Dermis microvascular lymphatic vessel endothelial cell (primary cell): Measurements from ENCODE around the gene MCTP2. TPM values are rescaled to one million over a fixed set of nuclear protein-coding genes. Genes with fewer than 3 reads are reported as not detected.
A peak's percentile ranks its signal among the peaks of the same experiment; 100 is the strongest.

Experiments used
- DNase-seq, 2 donors: peaks; one replicate each; pipeline versions ENCODE4 v3.0.0 to v3.0.0-alpha.2; 2010; ENCODE audit warnings: low read depth in 2 of 2
- total RNA-seq: library from RNA; depleted of rRNA; stranded (reverse); fragments of >200 nt; gene quantifications from 2 replicates; pipeline ENCODE4 v1.2.1, GENCODE V29; 2014

The MCTP2 gene, protein sequence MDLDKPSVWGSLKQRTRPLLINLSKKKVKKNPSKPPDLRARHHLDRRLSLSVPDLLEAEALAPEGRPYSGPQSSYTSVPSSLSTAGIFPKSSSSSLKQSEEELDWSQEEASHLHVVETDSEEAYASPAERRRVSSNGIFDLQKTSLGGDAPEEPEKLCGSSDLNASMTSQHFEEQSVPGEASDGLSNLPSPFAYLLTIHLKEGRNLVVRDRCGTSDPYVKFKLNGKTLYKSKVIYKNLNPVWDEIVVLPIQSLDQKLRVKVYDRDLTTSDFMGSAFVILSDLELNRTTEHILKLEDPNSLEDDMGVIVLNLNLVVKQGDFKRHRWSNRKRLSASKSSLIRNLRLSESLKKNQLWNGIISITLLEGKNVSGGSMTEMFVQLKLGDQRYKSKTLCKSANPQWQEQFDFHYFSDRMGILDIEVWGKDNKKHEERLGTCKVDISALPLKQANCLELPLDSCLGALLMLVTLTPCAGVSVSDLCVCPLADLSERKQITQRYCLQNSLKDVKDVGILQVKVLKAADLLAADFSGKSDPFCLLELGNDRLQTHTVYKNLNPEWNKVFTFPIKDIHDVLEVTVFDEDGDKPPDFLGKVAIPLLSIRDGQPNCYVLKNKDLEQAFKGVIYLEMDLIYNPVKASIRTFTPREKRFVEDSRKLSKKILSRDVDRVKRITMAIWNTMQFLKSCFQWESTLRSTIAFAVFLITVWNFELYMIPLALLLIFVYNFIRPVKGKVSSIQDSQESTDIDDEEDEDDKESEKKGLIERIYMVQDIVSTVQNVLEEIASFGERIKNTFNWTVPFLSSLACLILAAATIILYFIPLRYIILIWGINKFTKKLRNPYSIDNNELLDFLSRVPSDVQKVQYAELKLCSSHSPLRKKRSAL
- 6.8 and 7.0 TPM in 2 replicates for total RNA-seq

GRCh38 chr15:94230883-94231722 is at the start of gene MCTP2:
MCTP2 (plus strand) TSS chr15:94231561; CDS start chr15:94298266, 66,705 bp downstream.
- DNase-seq: peak in 1 of 2 donors; percentile 9

DNA sequence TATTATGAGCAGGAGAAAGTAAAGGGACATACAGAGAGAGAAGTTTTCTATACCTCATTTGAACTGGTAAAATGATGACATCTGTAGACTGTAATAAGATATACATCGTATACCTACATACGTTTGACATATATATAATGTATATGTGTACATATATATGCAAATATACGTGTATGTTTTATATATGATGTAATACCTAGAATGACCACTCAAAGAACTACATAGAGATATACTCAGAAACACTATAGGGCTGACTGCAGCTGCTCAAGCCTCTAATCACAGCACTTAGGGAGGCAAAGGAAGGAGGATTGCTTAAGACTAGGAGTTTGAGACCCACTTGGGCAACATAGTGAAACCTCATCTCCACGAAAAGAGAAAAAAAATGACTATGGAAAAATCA is 48.5 kb upstream of the MCTP2 start:
- no peak for DNase-seq

DNA sequence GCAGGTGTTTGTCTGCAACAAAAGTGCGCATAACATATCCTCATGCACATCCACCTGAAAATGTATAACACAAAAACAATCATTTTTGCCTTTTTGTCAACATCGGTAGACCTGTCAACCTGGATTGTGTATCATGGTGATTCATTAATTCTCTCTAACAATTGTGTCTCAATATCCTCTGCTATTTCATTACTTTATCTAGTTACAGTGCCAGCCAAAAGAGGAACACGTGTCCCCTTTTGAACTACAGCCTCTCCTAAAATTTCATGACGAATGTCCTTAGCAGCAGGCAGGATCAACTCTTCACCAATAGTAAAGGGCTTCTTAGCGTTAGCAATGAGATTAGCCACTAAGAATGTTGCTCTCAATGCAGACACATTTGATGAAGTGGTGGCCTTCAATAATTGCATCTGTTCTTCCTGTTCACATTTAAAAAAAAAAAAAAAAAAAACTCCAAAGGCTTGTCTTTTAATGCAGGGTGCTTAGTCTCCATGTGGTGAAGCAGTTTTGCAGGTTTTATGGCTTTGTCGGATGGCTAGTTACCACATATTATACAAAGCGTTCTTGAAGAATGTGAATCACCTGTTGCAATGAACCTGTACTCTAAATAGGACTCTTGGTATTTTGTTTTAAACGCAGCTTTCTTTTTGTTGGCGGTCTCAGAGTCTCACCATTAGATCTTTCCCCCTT is 45.7 kb upstream of the MCTP2 start:
- no peak for DNase-seq

- no peak for DNase-seq
These were observed 44.5 kb upstream of the MCTP2 start for GRCh38 chr15:94186770-94187331.

DNA sequence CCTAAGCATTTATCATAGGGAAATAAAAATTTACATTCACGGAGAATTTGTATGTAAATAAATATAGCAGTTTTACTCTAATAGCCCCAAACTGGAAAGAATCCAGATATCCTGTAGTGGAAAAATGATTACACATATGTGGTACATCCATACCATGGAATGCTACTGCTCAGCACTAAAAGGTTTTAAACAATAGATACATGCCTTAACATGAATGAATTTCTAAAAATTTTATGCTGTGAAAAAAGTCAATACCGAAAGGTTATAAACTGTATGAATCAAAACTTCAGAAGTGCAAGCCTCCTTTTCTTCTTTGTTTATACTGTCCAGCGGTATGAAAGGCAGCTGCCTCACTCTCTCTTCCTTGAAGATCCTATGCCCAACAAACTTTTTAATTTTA is 37.5 kb upstream of the MCTP2 start:
- DNase-seq: no peak

DNA sequence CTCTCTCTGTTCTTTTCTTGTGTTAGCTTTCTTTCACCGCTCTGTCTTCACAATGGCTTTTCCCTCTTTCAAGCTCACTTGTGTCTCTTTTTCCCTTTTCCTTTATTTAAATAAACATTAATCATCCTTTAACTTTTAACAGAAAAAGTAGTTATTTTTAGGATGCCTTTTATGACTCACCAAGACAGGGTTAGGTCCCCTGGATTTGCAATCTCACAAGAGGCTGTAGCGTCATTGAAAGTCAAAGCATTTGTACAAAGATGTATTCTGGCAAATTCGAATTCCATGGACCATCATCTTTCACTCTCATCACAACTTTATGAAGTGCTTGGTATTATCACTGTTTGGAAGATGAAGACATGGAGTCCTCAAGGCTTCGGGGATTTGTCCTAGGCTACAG is 34.8 kb upstream of the MCTP2 start:
- DNase-seq: no peak

DNA sequence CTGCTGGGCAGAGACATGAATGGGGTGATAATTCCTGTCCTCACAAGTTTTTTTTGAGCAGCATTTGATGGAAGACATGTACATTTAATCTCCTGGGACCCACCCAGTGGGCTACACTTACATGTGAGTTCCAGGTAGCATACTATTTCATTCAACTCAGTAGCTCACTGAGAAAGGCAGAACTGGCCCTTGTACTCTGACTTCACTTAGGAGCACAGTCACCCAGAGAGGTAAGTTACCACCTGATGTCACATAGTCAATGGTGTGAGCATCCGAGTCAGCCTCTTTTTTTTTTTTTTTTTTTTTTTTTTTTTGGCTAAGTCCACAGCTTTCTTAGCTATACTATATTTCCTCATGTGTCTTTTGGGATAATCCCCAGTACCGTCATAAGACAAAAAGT is 32.7 kb upstream of the MCTP2 start:
- no peak for DNase-seq

DNA sequence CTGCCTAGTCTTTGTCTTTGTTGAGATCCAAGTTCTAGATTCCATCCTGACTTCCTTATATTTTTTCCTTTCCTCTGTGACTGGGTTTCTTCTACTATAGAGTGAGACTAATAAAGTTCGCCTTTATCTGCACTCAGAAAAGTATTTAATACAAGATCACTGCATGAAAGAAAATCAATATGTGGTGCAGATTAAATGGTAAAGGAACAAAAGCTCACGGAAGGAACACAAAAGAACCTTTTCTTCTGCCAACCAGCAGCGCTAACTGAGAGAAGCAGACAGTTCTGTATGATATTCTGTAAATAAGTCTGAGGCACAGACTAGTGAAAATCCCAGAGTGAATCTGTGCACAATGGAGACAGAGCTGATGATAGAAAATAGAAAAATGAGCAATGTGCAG is 31.6 kb upstream of the MCTP2 start:
- no peak for DNase-seq

DNA sequence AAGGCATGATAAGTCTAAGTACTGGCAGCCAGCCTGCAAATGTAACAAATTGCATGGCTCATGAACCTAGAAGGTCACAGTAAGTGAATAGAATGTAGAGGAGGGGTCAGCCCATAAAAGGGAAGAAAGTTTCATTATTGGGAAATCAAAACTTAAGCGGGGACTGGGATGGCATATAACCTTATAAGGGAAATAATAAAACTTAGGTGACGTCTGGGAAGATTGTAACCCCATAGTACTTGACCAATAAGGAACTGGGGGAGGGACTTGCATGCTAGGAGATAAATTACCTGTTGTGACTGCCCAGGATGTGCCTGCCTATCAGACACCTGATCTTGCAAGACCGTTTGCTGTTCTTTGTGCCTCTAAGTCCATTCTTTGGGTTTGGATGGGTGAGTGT is 28.1 kb upstream of the MCTP2 start:
- DNase-seq: no peak

DNA sequence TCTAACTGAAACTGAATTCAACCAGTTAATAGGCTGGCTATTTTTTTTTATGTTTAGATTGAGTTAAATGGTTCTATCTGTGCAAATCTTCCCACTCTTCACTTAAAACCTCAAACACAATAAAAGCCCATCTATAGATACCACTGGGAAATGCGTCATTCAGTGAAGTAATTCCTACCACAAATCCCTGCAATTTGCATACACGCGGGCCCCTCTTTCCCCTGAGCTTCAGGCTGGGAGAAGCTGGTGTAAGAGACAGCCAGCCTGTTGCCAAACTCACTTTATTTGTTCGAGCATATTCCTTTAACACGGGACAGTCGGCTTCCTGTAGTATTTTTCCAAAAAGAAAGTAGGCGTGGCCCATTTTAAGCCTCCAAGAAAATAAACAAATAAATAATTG is 26.0 kb upstream of the MCTP2 start:
- no peak for DNase-seq

GRCh38 chr15:94206463-94207167 is 24.7 kb upstream of the MCTP2 start:
- no peak for DNase-seq

GRCh38 chr15:94212291-94212690 is 19.1 kb upstream of the MCTP2 start:
- DNase-seq: no peak

GRCh38 chr15:94225616-94226015 is 5.7 kb upstream of the MCTP2 start:
- no peak for DNase-seq

- no peak for DNase-seq
These were observed 2.8 kb upstream of the MCTP2 start for GRCh38 chr15:94228611-94229010.

DNA sequence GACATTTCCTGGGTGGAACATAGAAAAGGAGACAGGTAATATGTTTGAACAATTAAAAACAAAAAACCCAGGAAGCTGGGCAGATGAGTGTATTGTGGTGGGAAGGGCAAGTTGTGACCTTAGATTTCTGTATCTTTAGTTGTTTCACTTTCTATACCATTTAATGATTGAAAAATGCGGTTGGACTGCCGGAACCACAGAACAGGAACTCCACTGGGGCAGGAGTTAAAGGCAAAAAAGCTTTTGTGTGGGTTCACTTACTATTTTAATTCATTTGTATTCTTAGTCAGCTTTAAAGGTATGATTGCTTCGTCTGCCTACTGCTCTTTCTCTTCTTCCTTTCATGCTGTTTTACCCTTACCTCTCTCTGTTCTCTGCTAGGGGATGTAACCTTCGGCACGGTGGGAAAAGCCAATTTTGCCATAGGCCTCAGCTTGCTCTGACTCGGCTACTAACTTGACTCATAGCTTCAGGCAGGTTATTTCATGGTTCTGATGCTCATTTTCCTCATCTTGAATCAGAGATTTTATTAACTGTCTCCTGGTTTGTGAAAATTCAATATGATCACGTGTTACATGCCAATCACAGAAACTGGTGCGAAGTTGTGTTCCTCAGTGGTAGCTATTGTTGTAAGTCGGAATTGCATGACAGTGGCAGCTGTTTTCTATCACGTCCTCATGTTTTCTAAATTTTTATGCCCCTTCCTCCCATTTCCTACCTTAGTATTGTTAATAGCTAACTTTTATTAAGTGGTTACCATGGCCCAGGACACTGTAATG is 1.6 kb upstream of the MCTP2 start:
- no peak for DNase-seq

DNA sequence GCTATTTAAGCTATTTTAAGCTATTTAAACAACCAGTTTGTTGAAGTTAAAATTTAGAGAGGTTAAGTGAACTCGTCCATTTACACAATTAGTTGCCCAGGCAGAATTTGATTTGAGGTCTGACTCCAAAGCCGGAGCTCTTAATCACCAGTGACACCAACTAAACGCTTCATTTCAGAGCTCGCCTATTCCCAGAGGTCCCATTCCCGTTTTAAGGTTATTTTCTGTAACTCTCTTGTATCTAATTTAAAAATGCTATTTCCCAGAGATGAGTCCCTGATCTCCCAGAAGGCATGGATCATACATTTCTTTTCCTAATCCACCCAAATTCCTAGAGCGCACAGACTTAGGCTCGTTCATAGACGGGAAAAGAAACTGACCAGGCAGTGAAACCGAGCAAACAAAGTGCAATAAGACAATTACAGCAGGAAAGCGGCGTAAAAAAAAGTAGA is 904 bp upstream of the MCTP2 start:
- DNase-seq: no peak

- no peak for DNase-seq
These were observed 535 bp downstream of the MCTP2 start for GRCh38 chr15:94231723-94232468.

DNA sequence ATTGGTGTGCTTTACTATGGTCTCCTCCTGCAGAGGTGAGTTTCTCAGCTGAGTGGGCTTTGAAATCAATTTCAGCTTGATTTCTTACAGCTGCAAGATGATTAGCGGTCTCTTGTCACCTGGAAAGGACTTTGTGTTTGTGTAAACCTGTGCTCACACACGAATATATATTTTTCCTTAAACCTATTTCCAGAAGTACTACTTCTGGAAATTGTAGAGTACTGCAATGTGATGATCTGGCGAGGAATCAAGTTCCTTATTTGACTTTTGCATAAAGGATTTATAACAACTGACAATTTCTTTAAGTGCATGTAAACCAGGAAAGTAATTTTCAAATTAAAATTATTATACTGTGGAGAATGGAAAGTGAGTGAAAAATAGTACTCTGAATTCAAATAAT is 2.1 kb downstream of the MCTP2 start:
- DNase-seq: no peak

GRCh38 chr15:94234300-94234699 is 2.9 kb downstream of the MCTP2 start:
- DNase-seq: no peak
